Measurements from ENCODE around the gene MSL3B.

MSL3B gene

DNA sequence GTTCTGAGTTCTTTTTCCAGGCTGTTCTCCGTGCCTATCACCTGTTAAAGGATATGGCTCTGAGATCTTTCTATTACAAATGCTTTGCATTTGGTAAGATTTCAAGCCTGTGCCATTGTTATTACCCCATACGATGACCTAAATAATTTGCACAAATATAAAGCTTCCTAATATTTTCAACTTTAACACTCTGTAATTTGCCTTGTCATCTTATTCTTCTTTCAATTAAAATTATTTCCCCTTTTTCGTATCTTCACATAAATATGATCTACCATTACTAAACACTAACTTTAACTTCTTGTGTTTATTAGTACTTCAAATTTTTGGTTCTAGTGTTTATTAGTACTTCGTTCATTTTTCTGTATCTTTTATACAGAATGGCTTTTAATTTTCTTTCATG lies 3.2 kb upstream of the MSL3B start:
- no peak for DNase-seq
- H3K9me3 Mint-ChIP-seq (ENCODE audit: unreplicated experiment): peaks cover 3% of the 10 kb centered on the region
- no peak for TF ChIP-seq CTCF (IDR thresholded peaks at IDR 0.05; ENCODE audit: partially characterized antibody, unreplicated experiment)
- H3K36me3 Mint-ChIP-seq (ENCODE audit: unreplicated experiment): peaks cover 27% of the 10 kb centered on the region
- no peak overlapping the region for H3K4me3 Mint-ChIP-seq (ENCODE audit: unreplicated experiment)
- H3K4me1 Mint-ChIP-seq (ENCODE audit: low read depth, unreplicated experiment): no peaks in the 10 kb centered on the region
- peaks cover 11% of the 10 kb centered on the region for H3K27me3 Mint-ChIP-seq (ENCODE audit: unreplicated experiment)
- no peak overlapping the region for H3K27ac Mint-ChIP-seq (ENCODE audit: unreplicated experiment)

GRCh38 chr2:233866479-233866878 lies 1.7 kb downstream of the MSL3B start:
- Mint-ChIP-seq H3K9me3 (ENCODE audit: unreplicated experiment) (peaks cover 7% of the 10 kb centered on the region), H3K4me3 (ENCODE audit: unreplicated experiment) (no peak overlapping the region), H3K27ac (ENCODE audit: unreplicated experiment) (no peak overlapping the region), H3K4me1 (ENCODE audit: low read depth, unreplicated experiment) (no peaks in the 10 kb centered on the region), H3K27me3 (ENCODE audit: unreplicated experiment) (peaks cover 6% of the 10 kb centered on the region), H3K36me3 (ENCODE audit: unreplicated experiment) (peaks cover 32% of the 10 kb centered on the region)
- no peak for TF ChIP-seq CTCF (IDR thresholded peaks at IDR 0.05; ENCODE audit: partially characterized antibody, unreplicated experiment)
- DNase-seq: no peak

DNA sequence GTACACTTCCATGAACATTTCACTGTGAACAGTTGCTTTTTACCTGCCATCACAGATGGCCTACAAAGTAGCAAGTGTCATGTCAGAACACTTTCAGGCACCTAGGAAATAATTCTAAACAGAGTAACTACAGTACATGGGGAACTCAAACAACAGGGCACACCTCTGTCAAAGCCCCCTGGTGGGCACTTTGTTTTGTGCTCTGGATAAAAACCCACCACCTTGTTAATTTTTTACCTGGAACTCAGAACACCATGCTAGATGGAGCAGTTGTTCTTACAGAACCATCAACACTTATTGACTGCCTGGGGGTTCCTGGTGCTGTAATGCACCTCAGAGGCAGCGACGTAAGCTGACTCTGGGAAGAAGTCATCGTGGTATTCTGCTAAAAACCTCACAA lies 2.3 kb downstream of the MSL3B start:
- no peaks in the 10 kb centered on the region for H3K4me1 Mint-ChIP-seq (ENCODE audit: low read depth, unreplicated experiment)
- peaks cover 6% of the 10 kb centered on the region for H3K27me3 Mint-ChIP-seq (ENCODE audit: unreplicated experiment)
- no peak overlapping the region for H3K27ac Mint-ChIP-seq (ENCODE audit: unreplicated experiment)
- TF ChIP-seq CTCF (IDR thresholded peaks at IDR 0.05; ENCODE audit: partially characterized antibody, unreplicated experiment): peak; percentile 58
- peaks cover 7% of the 10 kb centered on the region for H3K9me3 Mint-ChIP-seq (ENCODE audit: unreplicated experiment)
- H3K4me3 Mint-ChIP-seq (ENCODE audit: unreplicated experiment): no peak overlapping the region
- peaks cover 33% of the 10 kb centered on the region for H3K36me3 Mint-ChIP-seq (ENCODE audit: unreplicated experiment)
- no peak for DNase-seq

GRCh38 chr2:233862261-233862768 lies 5.9 kb downstream of the MSL3B start:
- no peak for DNase-seq
- Mint-ChIP-seq H3K36me3 (ENCODE audit: unreplicated experiment) (peaks cover 20% of the 10 kb centered on the region), H3K9me3 (ENCODE audit: unreplicated experiment) (peaks cover 4% of the 10 kb centered on the region), H3K27me3 (ENCODE audit: unreplicated experiment) (peaks cover 1% of the 10 kb centered on the region), H3K4me3 (ENCODE audit: unreplicated experiment) (no peak overlapping the region), H3K4me1 (ENCODE audit: low read depth, unreplicated experiment) (no peaks in the 10 kb centered on the region), H3K27ac (ENCODE audit: unreplicated experiment) (no peak overlapping the region)
- TF ChIP-seq CTCF (IDR thresholded peaks at IDR 0.05; ENCODE audit: partially characterized antibody, unreplicated experiment): no peak

GRCh38 chr2:233858331-233858730 lies 9.9 kb downstream of the MSL3B start:
- TF ChIP-seq CTCF (IDR thresholded peaks at IDR 0.05; ENCODE audit: partially characterized antibody, unreplicated experiment): no peak
- Mint-ChIP-seq H3K9me3 (ENCODE audit: unreplicated experiment) (peaks cover 4% of the 10 kb centered on the region), H3K36me3 (ENCODE audit: unreplicated experiment) (peaks cover 6% of the 10 kb centered on the region), H3K27ac (ENCODE audit: unreplicated experiment) (no peak overlapping the region), H3K4me1 (ENCODE audit: low read depth, unreplicated experiment) (no peaks in the 10 kb centered on the region), H3K27me3 (ENCODE audit: unreplicated experiment) (peaks cover 3% of the 10 kb centered on the region), H3K4me3 (ENCODE audit: unreplicated experiment) (no peak overlapping the region)
- DNase-seq: no peak

Data from glutamatergic neuron (in vitro differentiated cells).